A549 (cell line): Measurements from ENCODE around the gene HNRNPH1. TPM values are rescaled to one million over a fixed set of nuclear protein-coding genes. Genes with fewer than 3 reads are reported as not detected.

Experiments used
- ATAC-seq, 2 experiments: fragments of 200-7000 bp in 1 of 2; fragments of >200 bp in 1 of 2; cut with Nextera tagmentation in 1 of 2; cut with Tn5 transposase in 1 of 2; 3 replicates each; pipeline versions ENCODE4 v1.8.0 to v1.9.1; 2018 to 2020; ENCODE audit warnings: mild to moderate bottlenecking in 1 of 2, moderate library complexity in 1 of 2
- CTCF ChIA-PET: fragments of 300-600 bp; sonication (Branson Sonifier 250); formaldehyde crosslinking; extraction: SDS; loops from one replicate; lab custom pipeline; 2021; ENCODE audit warnings: antibody characterized with exemption, inconsistent platforms; lab: Yijun Ruan, JAX
- POLR2A ChIA-PET: fragments of 350-600 bp; formaldehyde crosslinking; extraction: SDS; loops from one replicate; lab custom pipeline; 2021; ENCODE audit warnings: antibody characterized with exemption, inconsistent platforms; lab: Yijun Ruan, JAX
- DNase-seq, 2 experiments: peaks; one replicate each; pipeline versions ENCODE4 v3.0.0 to v3.0.0-alpha.2; 2011 to 2016; ENCODE audit warnings: low read depth in 1 of 2, low spot score in 1 of 2
- FAIRE-seq: peaks from 2 replicates; lab custom pipeline; 2011; peaks lifted over from hg19 to GRCh38; lab: Jason Lieb, UNC
- H3K27ac ChIP-seq, 2 experiments: fragments of >200 bp; sonication (Bioruptor Twin); formaldehyde crosslinking; 3 replicates each; pipeline ENCODE4 v1.5.1; 2016 to 2017
- H3K4me1 ChIP-seq: fragments of >200 bp; sonication (Bioruptor Twin); formaldehyde crosslinking; 3 replicates; pipeline ENCODE4 v1.6.1; 2016
- H3K4me2 ChIP-seq: fragments of >200 bp; sonication (Bioruptor Twin); formaldehyde crosslinking; 3 replicates; pipeline ENCODE4 v1.6.1; 2016
- H3K4me3 ChIP-seq: fragments of >200 bp; sonication (Bioruptor Twin); formaldehyde crosslinking; 3 replicates; pipeline ENCODE4 v1.5.1; 2016
- H3K9me3 ChIP-seq: fragments of >200 bp; sonication (Bioruptor Twin); formaldehyde crosslinking; 3 replicates; pipeline ENCODE4 v1.6.1; 2016
- BHLHE40 ChIP-seq: IDR thresholded peaks from 2 replicates; pipeline ENCODE4 v1.6.1; 2012; ENCODE audit warnings: low read depth, low read length, inconsistent platforms
- CBX2 ChIP-seq: fragments of 200-600 bp; sonication (generic); IDR thresholded peaks from 2 replicates; pipeline ENCODE4 v1.6.1; 2016; ENCODE audit warnings: low read depth, mild to moderate bottlenecking, borderline replicate concordance
- CHD2 ChIP-seq: fragments of 150-350 bp; IDR thresholded peaks from 2 replicates; pipeline ENCODE4 v1.6.1; 2014; ENCODE audit warnings: low read length; ENCODE audit not compliant: partially characterized antibody
- EHF ChIP-seq: fragments of 250-450 bp; sonication (Bioruptor Pico); IDR thresholded peaks from 2 replicates; pipeline ENCODE4 v1.5.0; 2020; ENCODE audit warnings: mild to moderate bottlenecking
- EHMT2 ChIP-seq: fragments of 200-600 bp; sonication (generic); IDR thresholded peaks from 2 replicates; pipeline ENCODE4 v1.6.1; 2016; ENCODE audit warnings: antibody characterized with exemption, low read depth, mild to moderate bottlenecking, moderate library complexity
- ELK1 ChIP-seq: fragments of 150-350 bp; IDR thresholded peaks from 2 replicates; pipeline ENCODE4 v1.6.1; 2014; ENCODE audit warnings: low read depth, mild to moderate bottlenecking, low read length
- FOXS1 ChIP-seq: fragments of 250-450 bp; sonication (Bioruptor Pico); IDR thresholded peaks from 2 replicates; pipeline ENCODE4 v1.5.0; 2020; ENCODE audit warnings: mild to moderate bottlenecking, moderate library complexity
- HES2 ChIP-seq: fragments of >200 bp; sonication (Bioruptor Twin); formaldehyde crosslinking; IDR thresholded peaks from 2 replicates; pipeline ENCODE4 v1.6.1; 2016
- HMGXB4 ChIP-seq: fragments of 250-450 bp; sonication (Bioruptor Pico); IDR thresholded peaks from 2 replicates; pipeline ENCODE4 v1.5.0; 2021; ENCODE audit warnings: mild to moderate bottlenecking, moderate library complexity, borderline replicate concordance
- HOXA7 ChIP-seq: fragments of 250-450 bp; sonication (Bioruptor Pico); IDR thresholded peaks from 2 replicates; pipeline ENCODE4 v1.5.0; 2020; ENCODE audit warnings: mild to moderate bottlenecking, moderate library complexity
- HOXB13 ChIP-seq: fragments of 250-450 bp; sonication (Bioruptor Pico); IDR thresholded peaks from 2 replicates; pipeline ENCODE4 v1.5.0; 2020; ENCODE audit warnings: low read depth, mild to moderate bottlenecking, moderate library complexity
- JUN ChIP-seq, 2 experiments: fragments of >200 bp; sonication (Bioruptor Twin); formaldehyde crosslinking; IDR thresholded peaks; 2 replicates in 1 of 2; 3 replicates in 1 of 2; pipeline ENCODE4 v1.6.1; 2016 to 2017
- JUNB ChIP-seq: fragments of >200 bp; sonication (Bioruptor Twin); formaldehyde crosslinking; IDR thresholded peaks from 2 replicates; pipeline ENCODE4 v1.6.1; 2016
- KDM5A ChIP-seq: fragments of 200-600 bp; sonication (generic); IDR thresholded peaks from 2 replicates; pipeline ENCODE4 v1.6.1; 2016; ENCODE audit warnings: antibody characterized with exemption, mild to moderate bottlenecking
- MAFK ChIP-seq: fragments of 450-650 bp; IDR thresholded peaks from 2 replicates; pipeline ENCODE4 v1.6.1; 2014; ENCODE audit not compliant: partially characterized antibody
- NPAS2 ChIP-seq: fragments of 250-450 bp; sonication (Bioruptor Pico); IDR thresholded peaks from 2 replicates; pipeline ENCODE4 v1.8.0; 2022; ENCODE audit warnings: mild to moderate bottlenecking, moderate library complexity, borderline replicate concordance
- NR3C1 ChIP-seq: fragments of >200 bp; sonication (Bioruptor Twin); formaldehyde crosslinking; IDR thresholded peaks from 3 replicates; pipeline ENCODE4 v1.6.1; 2017
- PHF8 ChIP-seq: fragments of 200-600 bp; sonication (generic); IDR thresholded peaks from 2 replicates; pipeline ENCODE4 v1.6.1; 2016; ENCODE audit warnings: low read depth, mild to moderate bottlenecking, antibody characterized with exemption, moderate library complexity, borderline replicate concordance
- TFCP2L1 ChIP-seq: fragments of 250-450 bp; sonication (Bioruptor Pico); IDR thresholded peaks from 2 replicates; pipeline ENCODE4 v1.5.0; 2021; ENCODE audit warnings: mild to moderate bottlenecking
- TP53 ChIP-seq: fragments of 250-450 bp; sonication (Bioruptor Pico); IDR thresholded peaks from 2 replicates; pipeline ENCODE4 v1.5.0; 2021; ENCODE audit warnings: mild to moderate bottlenecking, moderate library complexity
- USF2 ChIP-seq: fragments of 450-650 bp; IDR thresholded peaks from 2 replicates; pipeline ENCODE4 v1.6.1; 2014; ENCODE audit warnings: antibody characterized with exemption
- ZC3H11A ChIP-seq: fragments of 450-650 bp; IDR thresholded peaks from 2 replicates; pipeline ENCODE4 v1.6.1; 2014; ENCODE audit warnings: antibody characterized with exemption, mild to moderate bottlenecking
- WGBS: methylation state at CpG from one replicate; pipeline ENCODE4 v1.1.6; 2017; ENCODE audit errors: missing lambda C conversion rate; 5-methylcytosine and 5-hydroxymethylcytosine counted together
- polyA plus RNA-seq, 4 experiments: library from polyadenylated mRNA; depleted of rRNA in 3 of 4; stranded (reverse); fragments of >200 nt; fragmentation: RNase III in 1 of 4; extraction: RNeasy Plus Mini Kit Qiagen cat#74134 plus additional on column Dnase treatment in 1 of 4; gene quantifications; 2 replicates in 3 of 4; 3 replicates in 1 of 4; pipeline ENCODE4 v1.2.3, GENCODE V29; 2011 to 2017

Gene HNRNPH1
- polyA plus RNA-seq, 2 of the 4 experiments (the other 2 are of a cell fraction), result 688 to 1,576 TPM

- no peak for TF ChIP-seq FOXS1 (CRISPR knock-in tag)
- no peak for TF ChIP-seq TP53 (CRISPR knock-in tag)
- no peak for TF ChIP-seq CBX2
- no peak for TF ChIP-seq HES2
- no peak for TF ChIP-seq MAFK
- TF ChIP-seq HMGXB4 (CRISPR knock-in tag), result no peak
- no peak for TF ChIP-seq JUNB
- TF ChIP-seq ZC3H11A, result no peak
- TF ChIP-seq JUN (IDR thresholded peaks at IDR 0.05), result no peak
- Histone ChIP-seq H3K4me2 (no peak overlapping the region), H3K4me3 (no peak overlapping the region), H3K4me1 (no peaks in the 10 kb centered on the region), H3K27ac (no peak overlapping the region), H3K9me3 (no peaks in the 10 kb centered on the region)
- CTCF ChIA-PET, result interaction anchor here (1.0 to 1.2 kb wide), 2 partner anchors 9 to 12 kb away, joined by 3 to 5 read pairs; no protein-coding TSS in a partner anchor
- DNase-seq, result no peak
- POLR2A ChIA-PET, result interaction anchor here (0.6 to 1.3 kb wide), 2 partner anchors 22 to 72 kb away, joined by 3 to 8 read pairs; partner anchors contain the start of gene HNRNPH1
- WGBS, result 94% methylated on average over 18 of the region's 18 CpGs
- ATAC-seq, result no peak
- FAIRE-seq, result no peak
These were observed 21.4 kb downstream of the HNRNPH1 start for GRCh38 chr5:179601871-179602625.

GRCh38 chr5:179599973-179600372 is 23.5 kb downstream of the HNRNPH1 start:
- TF ChIP-seq HOXA7, result no peak
- TF ChIP-seq BHLHE40, result no peak
- no peak for TF ChIP-seq JUNB
- no peak for TF ChIP-seq PHF8
- TF ChIP-seq EHF (CRISPR knock-in tag), result no peak
- TF ChIP-seq TFCP2L1, result no peak
- TF ChIP-seq NPAS2 (CRISPR knock-in tag), result no peak
- TF ChIP-seq EHMT2, result no peak
- Histone ChIP-seq H3K9me3 (no peaks in the 10 kb centered on the region), H3K4me2 (no peak overlapping the region), H3K4me3 (no peak overlapping the region), H3K27ac (no peak overlapping the region), H3K4me1 (no peaks in the 10 kb centered on the region)
- ChIA-PET POLR2A (interaction anchor here (0.6 to 1.3 kb wide), 2 partner anchors 23 to 553 kb away, joined by 3 to 4 read pairs; partner anchors contain the start of gene HNRNPH1), CTCF (interaction anchor here (1.1 to 1.3 kb wide), 2 partner anchors 9 to 24 kb away, joined by 3 read pairs; partner anchors contain the start of gene HNRNPH1)
- FAIRE-seq (no peak), ATAC-seq (no peak), DNase-seq (no peak)
- WGBS, result 94% methylated on average over 9 of the region's 9 CpGs

- Histone ChIP-seq H3K9me3 (no peaks in the 10 kb centered on the region), H3K4me1 (no peaks in the 10 kb centered on the region), H3K4me2 (no peak overlapping the region), H3K4me3 (no peak overlapping the region), H3K27ac (no peak overlapping the region)
- ATAC-seq, result no peak
- WGBS, result 91% methylated on average over 11 of the region's 16 CpGs
- TF ChIP-seq ELK1, result no peak
- TF ChIP-seq EHMT2, result no peak
- no peak for TF ChIP-seq NR3C1
- no peak for TF ChIP-seq HOXB13
- TF ChIP-seq USF2, result no peak
- no peak for TF ChIP-seq CHD2
- no peak for TF ChIP-seq HES2
- no peak for TF ChIP-seq KDM5A
- ChIA-PET POLR2A (interaction anchor here (1.3 kb wide), 1 partner anchor 24 kb away, joined by 4 read pairs; the partner anchor contains the start of gene HNRNPH1), CTCF (interaction anchor here (0.5 to 1.3 kb wide), 2 partner anchors 24 to 27 kb away, joined by 3 to 4 read pairs; partner anchors contain the start of gene HNRNPH1)
- no peak for DNase-seq
- FAIRE-seq, result no peak
These were observed 23.9 kb downstream of the HNRNPH1 start for GRCh38 chr5:179599566-179599965.
